Karpas-422 (cell line): ENCODE measurements around the gene ID1. TPM values are rescaled to one million over a fixed set of nuclear protein-coding genes. Genes with fewer than 3 reads are reported as not detected.

Experiments
- small RNA-seq: library from RNA; depleted of rRNA; stranded (forward); fragments of <200 nt; gene quantifications from one replicate; pipeline ENCODE3, GENCODE V24; 2014
- total RNA-seq: library from RNA; depleted of rRNA; stranded (reverse); fragments of >200 nt; shearing (Covaris generic); gene quantifications from 2 replicates; pipeline ENCODE4 v1.2.3, GENCODE V29; 2014; ENCODE audit warnings: low replicate concordance; rRNA removed

ID1 gene
- total RNA-seq, 1 experiment from 2014 or later = 5.0 TPM

Small RNA genes within 50 kb of the gene (small RNA-seq; reads per million reads assigned to genes)
- not detected for gene MIR3193

Other genes starting within 250 kb of the ID1 start
- not detected in 2 replicates for gene DEFB118, start 236.7 kb upstream of the ID1 start, total RNA-seq
- gene DEFB119, start 214.7 kb upstream of the ID1 start, total RNA-seq = not detected in 2 replicates
- not detected in 2 replicates for gene DEFB121, start 199.1 kb upstream of the ID1 start, total RNA-seq
- not detected in 2 replicates for gene DEFB123, start 164.7 kb upstream of the ID1 start, total RNA-seq
- not detected in 2 replicates for gene DEFB124, start 130.2 kb upstream of the ID1 start, total RNA-seq
- not detected in 2 replicates for gene REM1, start 130.0 kb upstream of the ID1 start, total RNA-seq
- 54.4 and 69.6 TPM in 2 replicates for gene HM13, start 90.8 kb upstream of the ID1 start, total RNA-seq
- not detected in 2 replicates for gene COX4I2, start 32.6 kb downstream of the ID1 start, total RNA-seq
- 41.0 and 56.1 TPM in 2 replicates for gene BCL2L1, start 117.6 kb downstream of the ID1 start, total RNA-seq
- gene TPX2, start 134.0 kb downstream of the ID1 start, total RNA-seq = 54.0 and 55.5 TPM in 2 replicates
- gene MYLK2, start 214.1 kb downstream of the ID1 start, total RNA-seq = 0.22 TPM in 2 replicates
- not detected in 2 replicates for gene FOXS1, start 240.3 kb downstream of the ID1 start, total RNA-seq